GM18858 (cell line): ENCODE results near the gene SPATA6.
"Not testable (repeated sequence)": the region's sequence is repeated elsewhere in the genome, so short reads cannot be mapped to it uniquely, and the experiment has no call there.

Experiments used
- ATAC-seq: cut with Tn5 transposase; IDR thresholded peaks from one replicate; pipeline ENCODE4 v1.9.1; 2021; ENCODE audit not compliant: unreplicated experiment

The SPATA6 gene

GRCh38 chr1:48466594-48466993, 5.4 kb downstream of the SPATA6 start:
- ATAC-seq: no peak

- ATAC-seq: no peak
These were observed 9.2 kb downstream of the SPATA6 start for GRCh38 chr1:48462716-48463302.

GRCh38 chr1:48450505-48450904, 21.5 kb downstream of the SPATA6 start:
- ATAC-seq: no peak

GRCh38 chr1:48448932-48449331, 23.1 kb downstream of the SPATA6 start:
- ATAC-seq: no peak

GRCh38 chr1:48444186-48444585, 27.8 kb downstream of the SPATA6 start:
- not testable (repeated sequence) for ATAC-seq

GRCh38 chr1:48442864-48443619, 29.0 kb downstream of the SPATA6 start:
- no peak for ATAC-seq

GRCh38 chr1:48440786-48441185, 31.2 kb downstream of the SPATA6 start:
- not testable (repeated sequence) for ATAC-seq

GRCh38 chr1:48439380-48439779, 32.6 kb downstream of the SPATA6 start:
- ATAC-seq: no peak

- not testable (repeated sequence) for ATAC-seq
These were observed 34.6 kb downstream of the SPATA6 start for GRCh38 chr1:48437379-48437778.

- ATAC-seq: not testable (repeated sequence)
These were observed 36.5 kb downstream of the SPATA6 start for GRCh38 chr1:48435312-48436002.

GRCh38 chr1:48430832-48431231, 41.2 kb downstream of the SPATA6 start:
- no peak for ATAC-seq

GRCh38 chr1:48422009-48422408, 50.0 kb downstream of the SPATA6 start:
- no peak for ATAC-seq

- ATAC-seq: no peak
These were observed 53.3 kb downstream of the SPATA6 start for GRCh38 chr1:48418742-48419141.

GRCh38 chr1:48415050-48415449, 57.0 kb downstream of the SPATA6 start:
- no peak for ATAC-seq

GRCh38 chr1:48414264-48414663, 57.7 kb downstream of the SPATA6 start:
- no peak for ATAC-seq

GRCh38 chr1:48405940-48406339, 66.1 kb downstream of the SPATA6 start:
- no peak for ATAC-seq

- no peak for ATAC-seq
These were observed 66.6 kb downstream of the SPATA6 start for GRCh38 chr1:48405400-48405799.

- no peak for ATAC-seq
These were observed 69.4 kb downstream of the SPATA6 start for GRCh38 chr1:48402599-48402998.

- no peak for ATAC-seq
These were observed 75.8 kb downstream of the SPATA6 start for GRCh38 chr1:48396208-48396607.

GRCh38 chr1:48391926-48392325, 80.1 kb downstream of the SPATA6 start:
- ATAC-seq: no peak

- ATAC-seq: no peak
These were observed 84.6 kb downstream of the SPATA6 start for GRCh38 chr1:48387409-48387808.

- no peak for ATAC-seq
These were observed 97.2 kb downstream of the SPATA6 start for GRCh38 chr1:48374785-48375184.
